SK-N-SH treated with all-trans-retinoic acid at 6 μM for 48 hours (cell line): ENCODE results near the gene NPC1L1.

Source experiments
- ATAC-seq: fragments of 200-7000 bp; cut with Tn5 transposase; 3 replicates; pipeline ENCODE4 v1.9.1; 2020; ENCODE audit warnings: mild to moderate bottlenecking, moderate library complexity
- BACH2 ChIP-seq: fragments of 250-450 bp; sonication (Bioruptor Pico); IDR thresholded peaks from 2 replicates; pipeline ENCODE4 v1.9.0; 2021; ENCODE audit warnings: mild to moderate bottlenecking, borderline replicate concordance
- CREB5 ChIP-seq: fragments of 250-450 bp; sonication (Bioruptor Pico); IDR thresholded peaks from 2 replicates; pipeline ENCODE4 v1.5.1; 2020; ENCODE audit warnings: low read depth, mild to moderate bottlenecking, moderate library complexity
- CSDC2 ChIP-seq: fragments of 250-450 bp; sonication (Bioruptor Pico); IDR thresholded peaks from 2 replicates; pipeline ENCODE4 v1.5.0; 2020; ENCODE audit warnings: mild to moderate bottlenecking, moderate library complexity
- CSRNP3 ChIP-seq: fragments of 250-450 bp; sonication (Bioruptor Pico); IDR thresholded peaks from 2 replicates; pipeline ENCODE4 v1.5.1; 2021; ENCODE audit warnings: mild to moderate bottlenecking, moderate library complexity
- ESRRG ChIP-seq: fragments of 250-450 bp; sonication (Bioruptor Pico); IDR thresholded peaks from 2 replicates; pipeline ENCODE4 v1.6.1; 2021; ENCODE audit warnings: mild to moderate bottlenecking
- ISL1 ChIP-seq: fragments of 250-450 bp; sonication (Bioruptor Pico); IDR thresholded peaks from 2 replicates; pipeline ENCODE4 v2.1.2; 2022; ENCODE audit warnings: mild to moderate bottlenecking, moderate library complexity
- OSR1 ChIP-seq: fragments of 250-450 bp; sonication (Bioruptor Pico); IDR thresholded peaks from 2 replicates; pipeline ENCODE4 v1.8.0; 2022; ENCODE audit warnings: moderate library complexity, mild to moderate bottlenecking, inconsistent platforms
- PATZ1 ChIP-seq: fragments of 250-450 bp; sonication (Bioruptor Pico); IDR thresholded peaks from 2 replicates; pipeline ENCODE4 v1.8.0; 2020; ENCODE audit warnings: mild to moderate bottlenecking, moderate library complexity, borderline replicate concordance
- POU6F1 ChIP-seq: fragments of 250-450 bp; sonication (Bioruptor Pico); IDR thresholded peaks from 2 replicates; pipeline ENCODE4 v1.8.0; 2021; ENCODE audit warnings: low read depth, mild to moderate bottlenecking, moderate library complexity, borderline replicate concordance
- RARB ChIP-seq: fragments of 250-450 bp; sonication (Bioruptor Pico); IDR thresholded peaks from 2 replicates; pipeline ENCODE4 v1.8.0; 2021; ENCODE audit warnings: mild to moderate bottlenecking, moderate library complexity
- TCF4 ChIP-seq: fragments of 250-450 bp; sonication (Bioruptor Pico); IDR thresholded peaks from 2 replicates; pipeline ENCODE4 v1.8.0; 2021; ENCODE audit warnings: mild to moderate bottlenecking, moderate library complexity, borderline replicate concordance
- TOX ChIP-seq: fragments of 250-450 bp; sonication (Bioruptor Pico); IDR thresholded peaks from 2 replicates; pipeline ENCODE4 v1.8.0; 2021; ENCODE audit warnings: mild to moderate bottlenecking, moderate library complexity, borderline replicate concordance
- TSHZ2 ChIP-seq: fragments of 250-450 bp; sonication (Bioruptor Pico); IDR thresholded peaks from 2 replicates; pipeline ENCODE4 v1.5.0; 2020; ENCODE audit warnings: mild to moderate bottlenecking, moderate library complexity
- ZFP30 ChIP-seq: fragments of 450-650 bp; formaldehyde crosslinking; IDR thresholded peaks from 2 replicates; pipeline ENCODE4 v1.5.0; 2022; ENCODE audit warnings: mild to moderate bottlenecking, moderate library complexity
- ZNF8 ChIP-seq: fragments of 450-650 bp; formaldehyde crosslinking; IDR thresholded peaks from 2 replicates; pipeline ENCODE4 v1.5.0; 2020; ENCODE audit warnings: mild to moderate bottlenecking, moderate library complexity

NPC1L1 gene

GRCh38 chr7:44530990-44531389 lies 10.1 kb downstream of the NPC1L1 start (continued):
- no peak for TF ChIP-seq TCF4 (CRISPR knock-in tag)
- TF ChIP-seq TSHZ2 (CRISPR knock-in tag) = no peak
- TF ChIP-seq BACH2 = no peak
- no peak for TF ChIP-seq ISL1 (CRISPR knock-in tag)
- no peak for TF ChIP-seq ESRRG
- no peak for TF ChIP-seq RARB (CRISPR knock-in tag)

GRCh38 chr7:44524811-44525388 lies 16.2 kb downstream of the NPC1L1 start:
- no peak for TF ChIP-seq OSR1 (CRISPR knock-in tag)
- no peak for TF ChIP-seq CREB5 (CRISPR knock-in tag)
- TF ChIP-seq POU6F1 (CRISPR knock-in tag) = no peak
- no peak for TF ChIP-seq CSDC2 (CRISPR knock-in tag)
- no peak for TF ChIP-seq TOX
- TF ChIP-seq CSRNP3 = no peak
- TF ChIP-seq TSHZ2 (CRISPR knock-in tag) = no peak
- no peak for TF ChIP-seq ZNF8 (CRISPR knock-in tag)
- no peak for ATAC-seq

- no peak for TF ChIP-seq BACH2
- TF ChIP-seq ZFP30 (CRISPR knock-in tag) = no peak
- TF ChIP-seq OSR1 (CRISPR knock-in tag) = no peak
- no peak for TF ChIP-seq ESRRG
- no peak for TF ChIP-seq TCF4 (CRISPR knock-in tag)
- no peak for TF ChIP-seq PATZ1
- no peak for TF ChIP-seq RARB (CRISPR knock-in tag)
- TF ChIP-seq ZNF8 (CRISPR knock-in tag) = no peak
- TF ChIP-seq ISL1 (CRISPR knock-in tag) = no peak
- TF ChIP-seq CSDC2 (CRISPR knock-in tag) = no peak
- ATAC-seq = no peak
Measured at GRCh38 chr7:44522315-44522714, 18.8 kb downstream of the NPC1L1 start.
